Esophagus muscularis mucosa (tissue), 3 donors: ENCODE measurements around the gene LHFPL2.
A peak's percentile ranks its signal among the peaks of the same experiment; 100 is the strongest.

ENCODE experiments used
- CTCF ChIP-seq, 3 experiments: fragments of 200-600 bp in 2 of 3; fragments of 450-650 bp in 1 of 3; sonication (generic) in 2 of 3; IDR thresholded peaks; one replicate each; pipeline ENCODE4 v1.5.1; 2017 to 2019; ENCODE audit warnings: antibody characterized with exemption in 3 of 3, mild to moderate bottlenecking in 2 of 3, moderate library complexity in 1 of 3
- POLR2A ChIP-seq: fragments of 450-650 bp; IDR thresholded peaks from one replicate; pipeline ENCODE4 v1.6.1; 2017; ENCODE audit warnings: antibody characterized with exemption, moderate library complexity, mild to moderate bottlenecking, low read depth
- POLR2AphosphoS5 ChIP-seq, 2 donors: sonication (generic); formaldehyde crosslinking; IDR thresholded peaks; one replicate each; pipeline ENCODE4 v1.6.1; 2017; ENCODE audit warnings: antibody characterized with exemption in 2 of 2

DNA sequence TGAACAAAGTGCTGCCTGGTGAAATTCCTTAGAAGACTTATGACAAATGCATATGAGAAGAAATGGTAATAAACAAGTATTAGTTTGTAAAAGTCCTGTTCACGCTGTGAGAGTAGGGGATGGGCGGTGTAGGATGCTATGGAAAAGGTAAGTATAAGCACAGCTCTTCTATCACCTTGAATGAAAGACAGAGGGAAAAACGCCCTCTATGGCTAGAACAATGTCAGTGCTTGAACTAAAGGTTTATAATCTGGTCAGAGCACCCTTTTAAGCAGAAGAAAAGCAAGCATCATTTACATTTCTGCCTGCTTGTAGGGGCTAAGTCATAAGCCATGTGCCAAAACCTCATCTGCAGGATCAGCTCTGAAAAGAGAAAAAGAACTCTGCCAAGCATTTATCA, 115.2 kb downstream of the LHFPL2 start:
- TF ChIP-seq POLR2AphosphoS5 (IDR thresholded peaks at IDR 0.05) = no peak
- TF ChIP-seq CTCF (IDR thresholded peaks at IDR 0.05) = peak; percentile 27 to 50 (median 47)
- no peak for TF ChIP-seq POLR2A
